Measurements from ENCODE around the gene HNRNPLL.

GRCh38 chr2:38540580-38541286 is 62.0 kb downstream of the HNRNPLL start:
- TF ChIP-seq CTCF (conservative IDR thresholded peaks at IDR 0.05; ENCODE audit: low read length) (no peak), EZH2phosphoT487 (IDR thresholded peaks at IDR 0.05; ENCODE audit: borderline replicate concordance, low read depth, low read length) (no peak)
